ENCODE results near the gene ZBTB39. TPM values are rescaled to one million over a fixed set of nuclear protein-coding genes. Genes with fewer than 3 reads are reported as not detected.

ZBTB39 gene
- total RNA-seq, 1 experiment from 2014 or later: 10.7 TPM

- H3K4me2 ChIP-seq (ENCODE audit: low read depth, low read length, poor library complexity, severe bottlenecking): no peak overlapping the region
- H4K20me1 ChIP-seq (ENCODE audit: insufficient read depth, low read depth, low read length): no peaks in the 10 kb centered on the region
- H3K4me3 ChIP-seq (ENCODE audit: low read length): no peak overlapping the region
- H3K27ac ChIP-seq (ENCODE audit: low read length): no peak overlapping the region
- H3K9ac ChIP-seq (ENCODE audit: low read length): 0 out of 2 replicates have a peak overlapping the region, but pooled peaks have one; percentile 16
- H2AFZ ChIP-seq (ENCODE audit: low read length): no peak overlapping the region; the same call in 1 of the 2 replicates
- H3K9me3 ChIP-seq (ENCODE audit: low read length): no peaks in the 10 kb centered on the region
- H3K4me1 ChIP-seq (ENCODE audit: low read length): peaks cover 10% of the 10 kb centered on the region
- H3K36me3 ChIP-seq (ENCODE audit: insufficient read depth, low read length): no peaks in the 10 kb centered on the region
- DNase-seq: no peak
- H3K79me2 ChIP-seq (ENCODE audit: low read length): no peaks in the 10 kb centered on the region
- no peaks in the 10 kb centered on the region for H3K9me2 ChIP-seq (replicated peaks; ENCODE audit: insufficient read depth, low read length)
- H3K27me3 ChIP-seq (ENCODE audit: low read length): no peaks in the 10 kb centered on the region
Measured at GRCh38 chr12:57011438-57012424, 5.4 kb upstream of the ZBTB39 start.

GRCh38 chr12:57010627-57011247 is 4.4 kb upstream of the ZBTB39 start:
- Histone ChIP-seq H3K9ac (ENCODE audit: low read length) (0 out of 2 replicates have a peak overlapping the region, but pooled peaks have one; percentile 16), H4K20me1 (ENCODE audit: insufficient read depth, low read depth, low read length) (no peaks in the 10 kb centered on the region), H3K36me3 (ENCODE audit: insufficient read depth, low read length) (no peaks in the 10 kb centered on the region), H3K9me2 (replicated peaks; ENCODE audit: insufficient read depth, low read length) (no peaks in the 10 kb centered on the region), H3K27me3 (ENCODE audit: low read length) (no peaks in the 10 kb centered on the region), H3K4me2 (ENCODE audit: low read depth, low read length, poor library complexity, severe bottlenecking) (no peak overlapping the region), H3K9me3 (ENCODE audit: low read length) (no peaks in the 10 kb centered on the region), H3K79me2 (ENCODE audit: low read length) (peaks cover 4% of the 10 kb centered on the region), H3K4me3 (ENCODE audit: low read length) (no peak overlapping the region), H2AFZ (ENCODE audit: low read length) (no peak overlapping the region), H3K4me1 (ENCODE audit: low read length) (peaks cover 13% of the 10 kb centered on the region), H3K27ac (ENCODE audit: low read length) (no peak overlapping the region)
- no peak for DNase-seq

- H3K4me1 ChIP-seq (ENCODE audit: low read length): peaks cover 18% of the 10 kb centered on the region
- no peaks in the 10 kb centered on the region for H3K36me3 ChIP-seq (ENCODE audit: insufficient read depth, low read length)
- H3K79me2 ChIP-seq (ENCODE audit: low read length): peaks cover 11% of the 10 kb centered on the region
- DNase-seq: no peak
- H3K9ac ChIP-seq (ENCODE audit: low read length): no peak overlapping the region
- no peak overlapping the region for H3K4me3 ChIP-seq (ENCODE audit: low read length)
- H3K9me2 ChIP-seq (replicated peaks; ENCODE audit: insufficient read depth, low read length): no peaks in the 10 kb centered on the region
- no peaks in the 10 kb centered on the region for H3K27me3 ChIP-seq (ENCODE audit: low read length)
- H3K27ac ChIP-seq (ENCODE audit: low read length): no peak overlapping the region
- no peaks in the 10 kb centered on the region for H3K9me3 ChIP-seq (ENCODE audit: low read length)
- 0 out of 2 replicates have a peak, but pooled peaks cover 2% of the 10 kb centered on the region for H4K20me1 ChIP-seq (ENCODE audit: insufficient read depth, low read depth, low read length)
- no peak overlapping the region for H2AFZ ChIP-seq (ENCODE audit: low read length)
- H3K4me2 ChIP-seq (ENCODE audit: low read depth, low read length, poor library complexity, severe bottlenecking): no peak overlapping the region
Measured at GRCh38 chr12:57009949-57010626, 3.7 kb upstream of the ZBTB39 start.

- Histone ChIP-seq H3K79me2 (ENCODE audit: low read length) (peaks cover 26% of the 10 kb centered on the region), H3K9me3 (ENCODE audit: low read length) (no peaks in the 10 kb centered on the region), H3K27me3 (ENCODE audit: low read length) (no peaks in the 10 kb centered on the region), H3K9ac (ENCODE audit: low read length) (no peak overlapping the region), H4K20me1 (ENCODE audit: insufficient read depth, low read depth, low read length) (0 out of 2 replicates have a peak, but pooled peaks cover 10% of the 10 kb centered on the region), H2AFZ (ENCODE audit: low read length) (no peak overlapping the region), H3K27ac (ENCODE audit: low read length) (no peak overlapping the region), H3K9me2 (replicated peaks; ENCODE audit: insufficient read depth, low read length) (no peaks in the 10 kb centered on the region), H3K36me3 (ENCODE audit: insufficient read depth, low read length) (peaks cover 7% of the 10 kb centered on the region; the same call in 1 of the 2 replicates), H3K4me3 (ENCODE audit: low read length) (no peak overlapping the region), H3K4me2 (ENCODE audit: low read depth, low read length, poor library complexity, severe bottlenecking) (no peak overlapping the region), H3K4me1 (ENCODE audit: low read length) (peaks cover 22% of the 10 kb centered on the region)
- peak; percentile 87 for DNase-seq
Measured at GRCh38 chr12:57008178-57008577, 1.8 kb upstream of the ZBTB39 start.

- Histone ChIP-seq H3K79me2 (ENCODE audit: low read length) (peaks cover 35% of the 10 kb centered on the region), H4K20me1 (ENCODE audit: insufficient read depth, low read depth, low read length) (peaks cover 18% of the 10 kb centered on the region; the same call in 1 of the 2 replicates), H3K36me3 (ENCODE audit: insufficient read depth, low read length) (peaks cover 7% of the 10 kb centered on the region; the same call in 1 of the 2 replicates), H3K4me1 (ENCODE audit: low read length) (peaks cover 22% of the 10 kb centered on the region), H3K9ac (ENCODE audit: low read length) (peak overlapping the region; percentile 62), H3K9me3 (ENCODE audit: low read length) (no peaks in the 10 kb centered on the region), H3K27me3 (ENCODE audit: low read length) (no peaks in the 10 kb centered on the region), H3K27ac (ENCODE audit: low read length) (no peak overlapping the region), H3K9me2 (replicated peaks; ENCODE audit: insufficient read depth, low read length) (no peaks in the 10 kb centered on the region), H3K4me3 (ENCODE audit: low read length) (peak overlapping the region; percentile 56), H2AFZ (ENCODE audit: low read length) (peak overlapping the region; percentile 96), H3K4me2 (ENCODE audit: low read depth, low read length, poor library complexity, severe bottlenecking) (peak overlapping the region; percentile 55)
- DNase-seq: no peak
Measured at GRCh38 chr12:57006809-57007475, 596 bp upstream of the ZBTB39 start.

- peaks cover 17% of the 10 kb centered on the region for H3K4me1 ChIP-seq (ENCODE audit: low read length)
- H3K9me3 ChIP-seq (ENCODE audit: low read length): no peaks in the 10 kb centered on the region
- H3K79me2 ChIP-seq (ENCODE audit: low read length): peaks cover 56% of the 10 kb centered on the region
- H3K4me3 ChIP-seq (ENCODE audit: low read length): peak overlapping the region; percentile 92; the same call in 1 of the 2 replicates
- peaks cover 34% of the 10 kb centered on the region for H4K20me1 ChIP-seq (ENCODE audit: insufficient read depth, low read depth, low read length)
- peak overlapping the region; percentile 89 for H3K4me2 ChIP-seq (ENCODE audit: low read depth, low read length, poor library complexity, severe bottlenecking)
- no peak overlapping the region for H3K27ac ChIP-seq (ENCODE audit: low read length)
- DNase-seq: no peak
- H3K27me3 ChIP-seq (ENCODE audit: low read length): no peaks in the 10 kb centered on the region
- H2AFZ ChIP-seq (ENCODE audit: low read length): no peak overlapping the region
- peaks cover 21% of the 10 kb centered on the region; the same call in 1 of the 2 replicates for H3K36me3 ChIP-seq (ENCODE audit: insufficient read depth, low read length)
- peak overlapping the region; percentile 96 for H3K9ac ChIP-seq (ENCODE audit: low read length)
- no peaks in the 10 kb centered on the region for H3K9me2 ChIP-seq (replicated peaks; ENCODE audit: insufficient read depth, low read length)
Measured at GRCh38 chr12:57004651-57005050, 1.7 kb downstream of the ZBTB39 start.

GRCh38 chr12:57003395-57003794 is 3.0 kb downstream of the ZBTB39 start:
- H2AFZ ChIP-seq (ENCODE audit: low read length): no peak overlapping the region

More at GRCh38 chr12:57003395-57003794, 3.0 kb downstream of the ZBTB39 start:
- peaks cover 34% of the 10 kb centered on the region for H4K20me1 ChIP-seq (ENCODE audit: insufficient read depth, low read depth, low read length)
- DNase-seq: no peak
- peaks cover 56% of the 10 kb centered on the region for H3K79me2 ChIP-seq (ENCODE audit: low read length)
- H3K4me2 ChIP-seq (ENCODE audit: low read depth, low read length, poor library complexity, severe bottlenecking): no peak overlapping the region
- H3K27ac ChIP-seq (ENCODE audit: low read length): no peak overlapping the region
- H3K4me3 ChIP-seq (ENCODE audit: low read length): no peak overlapping the region
- H3K4me1 ChIP-seq (ENCODE audit: low read length): peaks cover 17% of the 10 kb centered on the region
- no peak overlapping the region for H3K9ac ChIP-seq (ENCODE audit: low read length)
- H3K27me3 ChIP-seq (ENCODE audit: low read length): no peaks in the 10 kb centered on the region
- no peaks in the 10 kb centered on the region for H3K9me3 ChIP-seq (ENCODE audit: low read length)
- H3K36me3 ChIP-seq (ENCODE audit: insufficient read depth, low read length): peaks cover 23% of the 10 kb centered on the region; the same call in 1 of the 2 replicates
- H3K9me2 ChIP-seq (replicated peaks; ENCODE audit: insufficient read depth, low read length): no peaks in the 10 kb centered on the region
